Heart left ventricle (tissue), 16 donors: ENCODE measurements around the gene GNB5. TPM values are rescaled to one million over a fixed set of nuclear protein-coding genes. Genes with fewer than 3 reads are reported as not detected.

Experiments
- ATAC-seq, 4 donors: fragments of 200-7000 bp; cut with Tn5 transposase; one replicate each; pipeline ENCODE4 v1.9.1; 2020 to 2022; ENCODE audit warnings: moderate library complexity in 4 of 4, mild to moderate bottlenecking in 3 of 4, moderate number of reproducible peaks in 1 of 4
- DNase-seq, 5 donors: peaks; one replicate each; pipeline ENCODE4 v3.0.0-alpha.2; 2020
- H3K27ac ChIP-seq, 12 donors: fragments of 200-600 bp; sonication (generic) in 4 of 12; one replicate each; pipeline versions ENCODE4 v1.5.0 to v1.8.0; 2016 to 2022; ENCODE audit warnings: mild to moderate bottlenecking in 2 of 12
- H3K27me3 ChIP-seq, 9 donors: fragments of 200-600 bp; sonication (generic) in 2 of 9; one replicate each; pipeline versions ENCODE4 v1.5.1 to v1.8.0; 2016 to 2022; ENCODE audit warnings: mild to moderate bottlenecking in 3 of 9
- H3K36me3 ChIP-seq, 9 donors: fragments of 200-600 bp; sonication (generic) in 2 of 9; one replicate each; pipeline versions ENCODE4 v1.5.0 to v1.8.0; 2018 to 2022; ENCODE audit warnings: mild to moderate bottlenecking in 2 of 9
- H3K4me1 ChIP-seq, 12 donors: fragments of 200-600 bp; sonication (generic) in 4 of 12; one replicate each; pipeline versions ENCODE4 v1.5.0 to v1.8.0; 2016 to 2022; ENCODE audit warnings: mild to moderate bottlenecking in 3 of 12
- H3K4me3 ChIP-seq, 12 donors: fragments of 200-600 bp; sonication (generic) in 4 of 12; one replicate each; pipeline versions ENCODE4 v1.5.0 to v1.8.0; 2017 to 2022; ENCODE audit warnings: mild to moderate bottlenecking in 9 of 12, moderate library complexity in 4 of 12
- H3K9me3 ChIP-seq, 12 donors: fragments of 200-600 bp; sonication (generic) in 4 of 12; one replicate each; pipeline versions ENCODE4 v1.5.0 to v1.8.0; 2016 to 2022; ENCODE audit warnings: mild to moderate bottlenecking in 1 of 12
- CTCF ChIP-seq, 12 donors: fragments of 200-600 bp; sonication (generic) in 4 of 12; IDR thresholded peaks; one replicate each; pipeline versions ENCODE4 v1.5.0 to v1.8.0; 2018 to 2022; ENCODE audit warnings: antibody characterized with exemption in 12 of 12, mild to moderate bottlenecking in 5 of 12
- POLR2A ChIP-seq, 2 donors: fragments of 450-650 bp; IDR thresholded peaks; one replicate each; pipeline ENCODE4 v1.6.1; 2017; ENCODE audit warnings: antibody characterized with exemption in 2 of 2, mild to moderate bottlenecking in 2 of 2, moderate library complexity in 2 of 2
- WGBS, 4 donors: extraction: QIAGEN DNeasy Blood & Tissue Kit in 2 of 4; methylation state at CpG; one replicate each; pipeline versions ENCODE4 v1.1.5 to v1.1.7; 2013 to 2018; 5-methylcytosine and 5-hydroxymethylcytosine counted together
- intact Hi-C, 10 donors: fragments of 100-400 bp; cut with DNase I; formaldehyde crosslinking; loops; one replicate each; pipeline versions ENCODE4 v1.11.1 to v1.14.2; 2022
- polyA plus RNA-seq, 2 donors: library from polyadenylated mRNA; stranded (reverse); fragments of 200-250 nt; gene quantifications; one replicate each; pipeline ENCODE4 v1.2.3, GENCODE V29; 2013
- total RNA-seq, 9 donors: library from RNA; depleted of rRNA in 2 of 9; stranded (reverse); fragments of >200 nt in 2 of 9; fragmentation: NEBNext Ultra II Directional in 3 of 9; extraction: Animal tissue kit (Norgen Biotek cat#: 25700) in 3 of 9; gene quantifications; one replicate each; pipeline versions ENCODE4 v1.1.0 to v1.2.4, GENCODE V29; 2016 to 2023
- donor health status: ischemic (EF 13 %, LVEDD 7.1; RV severe dilation, severe dysfunction).
- donor health status: healthy with polysubstance abuse.
- donor health status: DM: no; HTN: yes; CAD: no.
- donor health status: DM: no; HTN: no; CAD: no.
- donor health status: ischemic (EF 25% LVEDD 6.9; RV normal size, moderate dysfunction).
- donor health status: ischemic (EF 25% LVEDD 5.7; RV mildly dilated, moderate dysfunction).
- donor health status: healthy.
- donor health status: DM: yes; HTN: yes; CAD: no.
- donor health status: ischemic (EF 35%, LVEDD 5.7; RV mildly dilated, moderate dysfunction).
- donor health status: nonischemic (EF 11% LVEDD 7.7; RV severe dilation, severe dysfunction).
- donor health status: DM: yes; HTN: yes; CAD: no.
- donor health status: PGD.
- donor health status: ischemic (EF 29% LVEDD 5.4; RV normal size, mild dysfunction).
- donor health status: nonischemic (EF 23%, LVEDD 6.1; RV moderate dilation, normal function).

Gene GNB5
- total and polyA plus RNA-seq, 11 donors: 4.2 to 12.4 (median 7.7) TPM

- TF ChIP-seq CTCF (IDR thresholded peaks at IDR 0.05): no peak
- TF ChIP-seq POLR2A (IDR thresholded peaks at IDR 0.05): no peak
- H3K36me3 ChIP-seq: peaks cover 0 to 12% (median 3%) of the 10 kb centered on the region in 9 donors
- no peaks in the 10 kb centered on the region for H3K9me3 ChIP-seq
- intact Hi-C loops: no loop called here
- ATAC-seq (no peak), DNase-seq (no peak)
- H3K27me3 ChIP-seq: no peaks in the 10 kb centered on the region
- H3K4me1 ChIP-seq: peaks cover 0 to 10% (median 0%) of the 10 kb centered on the region in 12 donors
- H3K4me3 ChIP-seq: no peak overlapping the region
- no peak overlapping the region for H3K27ac ChIP-seq
- 61 to 68% (median 64%) methylated on average over 8 of the region's 8 CpGs for WGBS, 4 donors
Measured at GRCh38 chr15:52228921-52229320, 37.7 kb upstream of the GNB5 start.

GRCh38 chr15:52227456-52227855 is 36.3 kb upstream of the GNB5 start:
- Histone ChIP-seq H3K27me3 (no peaks in the 10 kb centered on the region), H3K27ac (no peak overlapping the region), H3K4me1 (peaks cover 0 to 3% (median 0%) of the 10 kb centered on the region in 12 donors), H3K4me3 (no peak overlapping the region), H3K9me3 (no peaks in the 10 kb centered on the region), H3K36me3 (peaks cover 0 to 15% (median 3%) of the 10 kb centered on the region in 9 donors)
- intact Hi-C loops: no loop called here
- peak; percentile 66 to 89 (median 85) for ATAC-seq
- DNase-seq: peak in 4 of 5 donors; percentile 36 to 58 (median 54)
- peak; percentile 59 to 83 (median 76) for TF ChIP-seq CTCF (IDR thresholded peaks at IDR 0.05)
- TF ChIP-seq POLR2A (IDR thresholded peaks at IDR 0.05): no peak
- 45 to 49% (median 48%) methylated on average over 5 of the region's 5 CpGs for WGBS, 4 donors

GRCh38 chr15:52225230-52225629 is 34.0 kb upstream of the GNB5 start:
- ATAC-seq: no peak
- H3K9me3 ChIP-seq: no peaks in the 10 kb centered on the region
- 86 to 95% (median 91%) methylated on average over 8 of the region's 8 CpGs for WGBS, 4 donors
- H3K36me3 ChIP-seq: peaks cover 0 to 15% (median 3%) of the 10 kb centered on the region in 9 donors
- H3K27me3 ChIP-seq: no peaks in the 10 kb centered on the region
- no peak overlapping the region for H3K4me3 ChIP-seq
- intact Hi-C loops: no loop called here
- H3K27ac ChIP-seq: no peak overlapping the region
- TF ChIP-seq POLR2A (IDR thresholded peaks at IDR 0.05): no peak
- TF ChIP-seq CTCF (IDR thresholded peaks at IDR 0.05): no peak
- peaks cover 0 to 2% (median 0%) of the 10 kb centered on the region in 12 donors for H3K4me1 ChIP-seq
- no peak for DNase-seq

- H3K27me3 ChIP-seq: no peaks in the 10 kb centered on the region
- intact Hi-C loops: no loop called here
- DNase-seq: no peak
- peaks cover 0 to 2% (median 0%) of the 10 kb centered on the region in 12 donors for H3K4me1 ChIP-seq
- H3K4me3 ChIP-seq: no peak overlapping the region
- WGBS, 4 donors: 89 to 97% (median 95%) methylated on average over 4 of the region's 4 CpGs
- no peaks in the 10 kb centered on the region for H3K9me3 ChIP-seq
- ATAC-seq: no peak
- no peak overlapping the region for H3K27ac ChIP-seq
- no peak for TF ChIP-seq POLR2A (IDR thresholded peaks at IDR 0.05)
- peaks cover 0 to 15% (median 3%) of the 10 kb centered on the region in 9 donors for H3K36me3 ChIP-seq
Measured at GRCh38 chr15:52224211-52224610, 33.0 kb upstream of the GNB5 start.

- no peaks in the 10 kb centered on the region for H3K27me3 ChIP-seq
- DNase-seq (no peak), ATAC-seq (no peak)
- peaks cover 0 to 18% (median 0%) of the 10 kb centered on the region in 9 donors for H3K36me3 ChIP-seq
- H3K4me3 ChIP-seq: peak overlapping the region in 1 of 12 donors; percentile 34
- intact Hi-C loops: no loop called here
- peak overlapping the region in 1 of 12 donors; percentile 61 for H3K27ac ChIP-seq
- no peak for TF ChIP-seq POLR2A (IDR thresholded peaks at IDR 0.05)
- TF ChIP-seq CTCF (IDR thresholded peaks at IDR 0.05): no peak
- H3K4me1 ChIP-seq: peaks cover 0 to 6% (median 0%) of the 10 kb centered on the region in 12 donors
- 90 to 94% (median 93%) methylated on average over 5 of the region's 5 CpGs for WGBS, 4 donors
- no peaks in the 10 kb centered on the region for H3K9me3 ChIP-seq
Measured at GRCh38 chr15:52221730-52222129, 30.5 kb upstream of the GNB5 start.
